NCI-H1092 treated with DMSO at 0.1 percent for 48 hours (cell line): Measurements from ENCODE around the gene TBC1D22A.

Source experiments
- DNase-seq: peaks from one replicate; lab custom pipeline; 2025; lab: John Stamatoyannopoulos, UW

The TBC1D22A gene

GRCh38 chr22:46934746-46935491 lies 172.5 kb downstream of the TBC1D22A start:
- no peak for DNase-seq

- no peak for DNase-seq
Observed at GRCh38 chr22:46935506-46936377, 173.3 kb downstream of the TBC1D22A start.

GRCh38 chr22:46936378-46936903 lies 174.0 kb downstream of the TBC1D22A start:
- DNase-seq: no peak

GRCh38 chr22:46937185-46937584 lies 174.7 kb downstream of the TBC1D22A start:
- DNase-seq: no peak

- no peak for DNase-seq
Observed at GRCh38 chr22:46937939-46938338, 175.5 kb downstream of the TBC1D22A start.

- no peak for DNase-seq
Observed at GRCh38 chr22:46941968-46942798, 179.7 kb downstream of the TBC1D22A start.

GRCh38 chr22:46942799-46943785 lies 180.6 kb downstream of the TBC1D22A start:
- DNase-seq: no peak

GRCh38 chr22:46945481-46945880 lies 183.0 kb downstream of the TBC1D22A start:
- no peak for DNase-seq

- no peak for DNase-seq
Observed at GRCh38 chr22:46946383-46946962, 184.0 kb downstream of the TBC1D22A start.

- DNase-seq: no peak
Observed at GRCh38 chr22:46947516-46948257, 185.2 kb downstream of the TBC1D22A start.

GRCh38 chr22:46948411-46949144 lies 186.1 kb downstream of the TBC1D22A start:
- DNase-seq: no peak

- no peak for DNase-seq
Observed at GRCh38 chr22:46951350-46951749, 188.9 kb downstream of the TBC1D22A start.

- no peak for DNase-seq
Observed at GRCh38 chr22:46951973-46952372, 189.5 kb downstream of the TBC1D22A start.

GRCh38 chr22:46953968-46954765 lies 191.7 kb downstream of the TBC1D22A start:
- DNase-seq: no peak

- DNase-seq: no peak
Observed at GRCh38 chr22:46954781-46955180, 192.3 kb downstream of the TBC1D22A start.

GRCh38 chr22:46956498-46957215 lies 194.2 kb downstream of the TBC1D22A start:
- no peak for DNase-seq

GRCh38 chr22:46957521-46957920 lies 195.1 kb downstream of the TBC1D22A start:
- DNase-seq: no peak
